PC-3 (cell line): ENCODE results near the gene ICAM4.

Source experiments
- CTCF ChIP-seq: fragments of 300-600 bp; sonication (generic); conservative IDR thresholded peaks from 2 replicates; pipeline ENCODE4 v1.5.1; 2017; ENCODE audit warnings: antibody characterized with exemption, low read depth, mild to moderate bottlenecking, low read length
- EZH2 ChIP-seq: fragments of 300-600 bp; sonication (generic); IDR thresholded peaks from one replicate; pipeline ENCODE4 v1.6.1; 2017; ENCODE audit warnings: antibody characterized with exemption, mild to moderate bottlenecking, low read length; ENCODE audit not compliant: unreplicated experiment

GRCh38 chr19:10266706-10267105 is 20.0 kb upstream of the ICAM4 start:
- TF ChIP-seq EZH2, result no peak
- TF ChIP-seq CTCF, result no peak
